Right atrium auricular region (tissue), 2 donors: ENCODE data around the gene IL2RA. TPM values are rescaled to one million over a fixed set of nuclear protein-coding genes. Genes with fewer than 3 reads are reported as not detected.

Experiments
- DNase-seq: peaks from one replicate; pipeline ENCODE4 v3.0.0-alpha.2; 2019; ENCODE audit warnings: low spot score
- H3K27ac ChIP-seq, 2 donors: fragments of 200-600 bp; sonication (generic); 1 replicate in 1 of 2; 2 replicates in 1 of 2; pipeline ENCODE4 v1.5.1; 2016 to 2019
- H3K27me3 ChIP-seq, 2 donors: fragments of 200-600 bp; sonication (generic); one replicate each; pipeline versions ENCODE4 v1.5.1 to v1.6.0; 2017 to 2019
- H3K36me3 ChIP-seq: fragments of 200-600 bp; sonication (generic); one replicate; pipeline ENCODE4 v1.5.1; 2016
- H3K4me1 ChIP-seq, 2 donors: fragments of 200-600 bp; sonication (generic); one replicate each; pipeline versions ENCODE4 v1.5.1 to v1.6.0; 2017 to 2019
- H3K4me3 ChIP-seq, 2 donors: fragments of 200-600 bp; sonication (generic); 1 replicate in 1 of 2; 2 replicates in 1 of 2; pipeline ENCODE4 v1.5.1; 2017 to 2019; ENCODE audit warnings: mild to moderate bottlenecking in 1 of 2, moderate library complexity in 1 of 2
- H3K9me3 ChIP-seq, 2 donors: fragments of 200-600 bp; sonication (generic); one replicate each; pipeline ENCODE4 v1.5.1; 2019
- total RNA-seq, 2 donors: library from RNA; depleted of rRNA; stranded (reverse); fragments of >200 nt; gene quantifications; one replicate each; pipeline ENCODE4 v1.1.0, GENCODE V29; 2016
- TF ChIP-seq, protein P1 (sequence below), 2 donors: fragments of 200-600 bp; sonication (generic); IDR thresholded peaks; one replicate each; pipeline ENCODE4 v1.5.1; 2019; ENCODE audit warnings: antibody characterized with exemption in 2 of 2

IL2RA gene
- total RNA-seq, 2 donors from 2014 or later, result 0.16 to 0.30 TPM

DNA sequence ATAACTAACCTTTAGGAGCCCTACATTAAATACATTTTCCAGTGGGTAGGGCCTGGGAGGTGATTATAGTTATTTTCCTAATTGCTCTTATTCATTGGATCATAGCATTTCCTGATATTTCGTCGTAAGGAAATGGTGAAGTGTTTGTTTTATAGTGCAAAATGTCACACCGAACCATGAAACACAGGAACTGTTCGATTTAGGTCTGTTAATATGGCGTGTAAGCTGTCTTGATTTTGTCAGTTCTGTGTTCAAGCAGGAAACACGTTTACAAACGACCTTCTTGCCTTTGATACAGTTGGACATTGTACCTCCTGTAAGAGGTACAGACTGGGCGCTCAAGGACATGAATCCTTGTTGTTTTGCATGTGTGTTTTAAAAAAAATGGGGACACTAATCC lies 41.4 kb upstream of the IL2RA start:
- TF ChIP-seq, protein P1, sequence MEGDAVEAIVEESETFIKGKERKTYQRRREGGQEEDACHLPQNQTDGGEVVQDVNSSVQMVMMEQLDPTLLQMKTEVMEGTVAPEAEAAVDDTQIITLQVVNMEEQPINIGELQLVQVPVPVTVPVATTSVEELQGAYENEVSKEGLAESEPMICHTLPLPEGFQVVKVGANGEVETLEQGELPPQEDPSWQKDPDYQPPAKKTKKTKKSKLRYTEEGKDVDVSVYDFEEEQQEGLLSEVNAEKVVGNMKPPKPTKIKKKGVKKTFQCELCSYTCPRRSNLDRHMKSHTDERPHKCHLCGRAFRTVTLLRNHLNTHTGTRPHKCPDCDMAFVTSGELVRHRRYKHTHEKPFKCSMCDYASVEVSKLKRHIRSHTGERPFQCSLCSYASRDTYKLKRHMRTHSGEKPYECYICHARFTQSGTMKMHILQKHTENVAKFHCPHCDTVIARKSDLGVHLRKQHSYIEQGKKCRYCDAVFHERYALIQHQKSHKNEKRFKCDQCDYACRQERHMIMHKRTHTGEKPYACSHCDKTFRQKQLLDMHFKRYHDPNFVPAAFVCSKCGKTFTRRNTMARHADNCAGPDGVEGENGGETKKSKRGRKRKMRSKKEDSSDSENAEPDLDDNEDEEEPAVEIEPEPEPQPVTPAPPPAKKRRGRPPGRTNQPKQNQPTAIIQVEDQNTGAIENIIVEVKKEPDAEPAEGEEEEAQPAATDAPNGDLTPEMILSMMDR (IDR thresholded peaks at IDR 0.05), result no peak
- Histone ChIP-seq H3K27me3 (no peaks in the 10 kb centered on the region), H3K27ac (no peak overlapping the region), H3K9me3 (no peaks in the 10 kb centered on the region), H3K36me3 (peaks cover 47% of the 10 kb centered on the region), H3K4me3 (no peak overlapping the region), H3K4me1 (no peaks in the 10 kb centered on the region)
- DNase-seq, result no peak

DNA sequence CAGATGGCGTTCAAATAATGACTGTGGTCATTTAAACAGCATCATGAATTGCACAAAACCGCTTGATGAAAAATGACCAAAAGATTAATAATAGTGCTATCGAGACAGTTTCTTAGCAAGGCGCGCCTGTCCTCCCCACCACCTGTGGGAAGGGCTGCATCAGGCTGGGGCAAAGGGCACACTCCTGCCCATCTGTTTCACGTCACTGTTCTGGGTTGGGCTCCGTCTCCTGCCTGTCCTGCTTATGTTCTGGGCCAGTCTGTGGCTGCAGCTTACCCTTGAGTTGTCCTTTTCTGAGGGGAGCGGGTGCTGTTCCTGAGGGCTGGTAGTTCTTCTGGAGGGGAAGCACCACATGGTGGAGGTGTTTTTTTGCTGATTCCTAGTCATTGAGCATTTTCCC lies 40.0 kb upstream of the IL2RA start:
- TF ChIP-seq, protein P1 (IDR thresholded peaks at IDR 0.05), result no peak
- H3K27ac ChIP-seq, result no peak overlapping the region
- H3K27me3 ChIP-seq, result no peaks in the 10 kb centered on the region
- H3K4me3 ChIP-seq, result no peak overlapping the region
- no peak for DNase-seq
- H3K36me3 ChIP-seq, result peaks cover 44% of the 10 kb centered on the region
- no peaks in the 10 kb centered on the region for H3K4me1 ChIP-seq
- no peaks in the 10 kb centered on the region for H3K9me3 ChIP-seq

DNA sequence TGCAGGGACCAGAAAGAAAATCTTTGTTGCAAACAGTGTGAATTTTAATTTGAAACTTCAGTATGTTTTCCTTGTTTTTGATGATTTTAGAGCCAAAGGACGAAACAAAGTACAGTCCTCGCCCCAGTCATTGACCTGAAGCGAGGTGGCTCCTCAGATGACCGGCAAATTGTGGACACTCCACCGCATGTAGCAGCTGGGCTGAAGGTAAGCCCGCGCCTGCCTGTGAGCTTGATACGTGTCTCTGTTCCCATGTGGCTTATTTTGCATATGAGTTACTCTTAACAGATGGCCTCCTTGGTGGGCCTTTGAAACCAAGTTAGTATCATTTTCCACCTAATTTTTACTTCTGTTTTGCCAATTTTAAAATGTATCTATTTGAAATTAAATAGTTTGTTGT lies 39.0 kb upstream of the IL2RA start:
- Histone ChIP-seq H3K27me3 (no peaks in the 10 kb centered on the region), H3K27ac (no peak overlapping the region), H3K4me1 (peaks cover 0 to 2% of the 10 kb centered on the region in 2 donors), H3K4me3 (no peak overlapping the region), H3K9me3 (no peaks in the 10 kb centered on the region), H3K36me3 (peaks cover 45% of the 10 kb centered on the region)
- no peak for DNase-seq
- TF ChIP-seq, protein P1 (IDR thresholded peaks at IDR 0.05), result no peak

DNA sequence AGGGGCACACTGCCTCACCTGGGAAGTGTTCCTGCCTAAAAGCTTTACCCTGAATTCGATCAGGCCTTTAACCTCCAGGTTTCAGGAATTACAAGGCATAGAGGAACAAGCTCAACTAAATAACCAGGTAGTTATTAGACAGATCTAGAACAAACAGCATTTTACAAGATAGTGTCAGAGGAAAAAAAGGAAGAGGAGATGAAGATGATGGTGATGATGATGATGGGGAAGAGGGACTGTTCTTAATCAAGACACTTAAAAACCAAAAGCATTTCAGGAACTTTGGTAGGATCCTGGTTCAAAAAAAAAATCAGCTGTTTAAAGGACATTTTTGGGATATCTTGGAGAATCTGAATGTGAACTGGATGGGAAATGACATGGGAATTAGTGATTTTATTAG lies 38.2 kb upstream of the IL2RA start:
- no peak for DNase-seq
- Histone ChIP-seq H3K4me1 (peaks cover 0 to 10% of the 10 kb centered on the region in 2 donors), H3K27me3 (no peaks in the 10 kb centered on the region), H3K27ac (no peak overlapping the region), H3K4me3 (no peak overlapping the region), H3K36me3 (peaks cover 37% of the 10 kb centered on the region), H3K9me3 (no peaks in the 10 kb centered on the region)
- TF ChIP-seq, protein P1 (IDR thresholded peaks at IDR 0.05), result no peak

DNA sequence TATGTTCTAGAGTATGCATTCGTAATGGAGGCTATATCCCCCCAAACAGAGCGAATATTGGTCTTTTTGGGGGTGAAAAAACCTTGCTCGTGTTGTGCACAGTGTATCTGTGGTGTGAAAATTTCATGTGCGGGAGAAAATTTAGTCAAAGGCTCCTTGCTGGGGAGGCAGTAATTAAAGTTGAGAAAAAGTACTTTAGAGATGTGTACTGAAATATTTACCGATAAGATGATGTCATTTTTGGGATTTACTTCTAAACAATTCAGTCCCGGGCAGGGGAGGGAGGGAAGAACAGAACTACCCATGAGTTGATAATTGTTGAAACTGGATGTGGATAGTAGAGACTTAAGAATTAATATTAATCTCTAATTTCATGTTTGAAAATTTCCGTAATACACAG lies 36.0 kb upstream of the IL2RA start:
- no peaks in the 10 kb centered on the region for H3K9me3 ChIP-seq
- no peaks in the 10 kb centered on the region for H3K27me3 ChIP-seq
- TF ChIP-seq, protein P1 (IDR thresholded peaks at IDR 0.05), result no peak
- H3K4me3 ChIP-seq, result no peak overlapping the region
- peaks cover 0 to 24% of the 10 kb centered on the region in 2 donors for H3K4me1 ChIP-seq
- DNase-seq, result no peak
- no peak overlapping the region for H3K27ac ChIP-seq
- peaks cover 30% of the 10 kb centered on the region for H3K36me3 ChIP-seq

DNA sequence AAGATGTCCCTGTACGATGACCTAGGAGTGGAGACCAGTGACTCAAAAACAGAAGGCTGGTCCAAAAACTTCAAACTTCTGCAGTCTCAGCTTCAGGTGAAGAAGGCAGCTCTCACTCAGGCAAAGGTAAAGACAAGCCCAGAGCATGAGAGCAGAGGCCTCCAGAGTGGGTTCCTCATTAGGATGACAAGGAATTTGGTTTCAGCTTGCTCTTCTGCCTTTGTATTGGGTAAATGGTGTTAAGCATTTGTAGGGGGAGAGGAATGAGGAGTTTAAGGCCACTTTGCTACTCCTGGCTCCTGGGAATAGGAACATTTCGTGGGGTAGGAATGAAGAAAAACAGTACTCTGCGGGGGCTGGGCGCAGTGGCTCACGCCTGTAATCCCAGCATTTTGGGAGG lies 34.9 kb upstream of the IL2RA start:
- Histone ChIP-seq H3K27me3 (no peaks in the 10 kb centered on the region), H3K9me3 (no peaks in the 10 kb centered on the region), H3K4me1 (peaks cover 0 to 35% of the 10 kb centered on the region in 2 donors), H3K27ac (no peak overlapping the region), H3K4me3 (no peak overlapping the region), H3K36me3 (peaks cover 26% of the 10 kb centered on the region)
- DNase-seq, result no peak
- TF ChIP-seq, protein P1 (IDR thresholded peaks at IDR 0.05), result no peak
